NCI-H82 (cell line): Measurements from ENCODE around the gene ALG5.

Experiments
- DNase-seq: peaks from one replicate; lab custom pipeline; 2025; lab: John Stamatoyannopoulos, UW

ALG5 gene

DNA sequence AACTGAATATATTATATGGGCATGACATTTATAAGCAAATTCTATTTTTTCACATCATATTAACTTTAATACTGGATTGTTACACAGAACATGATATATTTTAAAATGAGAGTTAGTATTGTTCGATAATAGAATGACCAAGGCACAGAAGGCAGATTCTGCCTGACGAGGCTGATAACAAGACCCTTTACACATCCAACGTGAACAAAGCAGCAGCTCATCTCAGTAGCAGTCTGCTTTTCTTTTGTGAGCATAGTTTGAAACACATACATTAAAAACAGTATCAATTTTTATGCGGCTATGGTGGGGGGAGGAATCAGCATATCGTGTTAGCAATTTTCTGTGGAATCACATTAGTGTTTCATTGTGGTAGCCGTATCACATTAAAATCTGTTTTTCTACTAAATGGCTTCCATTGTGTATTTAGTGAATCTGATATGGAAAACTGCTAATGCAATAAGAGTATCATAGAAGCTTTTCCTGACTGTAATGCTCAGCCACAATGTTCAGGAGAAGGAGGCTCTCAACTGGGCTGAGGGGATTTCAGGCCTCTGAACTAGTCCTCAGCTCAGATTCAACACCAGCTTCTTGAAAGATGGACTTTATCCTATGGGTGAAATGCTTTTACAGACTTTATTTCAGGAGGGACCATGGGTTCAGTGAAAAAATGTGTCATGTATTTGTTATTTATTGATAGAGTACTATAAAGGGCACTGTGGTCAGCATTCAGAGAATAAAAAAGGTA is 83.1 kb downstream of the ALG5 start:
- DNase-seq: peak; percentile 76

- DNase-seq: peak; percentile 35
These were observed 84.0 kb downstream of the ALG5 start for GRCh38 chr13:36915106-36915505.

DNA sequence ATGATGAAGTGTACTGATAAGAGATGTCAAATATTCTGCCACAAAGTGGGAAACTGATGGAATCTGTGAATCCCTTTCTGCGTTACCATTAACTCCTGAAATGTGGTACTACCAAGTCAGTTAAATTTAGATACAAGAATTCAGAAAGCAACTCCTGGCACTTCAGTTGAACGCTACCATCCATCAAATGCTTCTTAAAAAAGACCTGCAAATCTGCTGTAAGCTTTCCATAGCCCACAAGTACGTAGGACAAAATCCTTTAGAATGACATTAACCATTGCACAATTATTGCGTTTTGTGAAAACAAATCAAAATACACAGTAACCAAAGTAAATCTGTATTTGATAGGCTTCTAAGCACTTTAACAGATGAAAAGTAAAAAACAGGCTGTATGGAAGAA is 84.5 kb downstream of the ALG5 start:
- DNase-seq: no peak

- DNase-seq: no peak
These were observed 85.7 kb downstream of the ALG5 start for GRCh38 chr13:36913463-36913862.

- peak; percentile 17 for DNase-seq
These were observed 86.2 kb downstream of the ALG5 start for GRCh38 chr13:36912973-36913372.

GRCh38 chr13:36912369-36912768 is 86.8 kb downstream of the ALG5 start:
- DNase-seq: no peak

DNA sequence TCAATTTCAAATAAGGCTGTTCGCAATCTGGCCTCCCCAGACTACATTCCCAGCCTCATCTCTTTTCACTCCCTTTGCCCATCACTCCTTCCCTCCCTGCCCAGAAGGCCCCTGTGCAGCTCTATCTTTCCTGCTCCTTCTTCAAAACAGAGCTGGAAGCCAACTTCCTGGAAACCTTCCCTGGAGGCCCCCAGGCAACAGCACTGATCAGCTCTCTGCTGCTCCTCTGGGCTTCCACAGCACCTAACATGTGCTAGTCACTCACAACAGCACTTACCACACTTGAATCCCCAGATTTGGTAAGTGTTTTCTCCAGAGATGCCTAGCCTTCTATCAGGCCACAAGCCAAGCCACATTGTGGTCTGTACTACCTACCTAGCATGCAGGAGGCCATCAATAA is 88.6 kb downstream of the ALG5 start:
- peak; percentile 42 for DNase-seq

DNA sequence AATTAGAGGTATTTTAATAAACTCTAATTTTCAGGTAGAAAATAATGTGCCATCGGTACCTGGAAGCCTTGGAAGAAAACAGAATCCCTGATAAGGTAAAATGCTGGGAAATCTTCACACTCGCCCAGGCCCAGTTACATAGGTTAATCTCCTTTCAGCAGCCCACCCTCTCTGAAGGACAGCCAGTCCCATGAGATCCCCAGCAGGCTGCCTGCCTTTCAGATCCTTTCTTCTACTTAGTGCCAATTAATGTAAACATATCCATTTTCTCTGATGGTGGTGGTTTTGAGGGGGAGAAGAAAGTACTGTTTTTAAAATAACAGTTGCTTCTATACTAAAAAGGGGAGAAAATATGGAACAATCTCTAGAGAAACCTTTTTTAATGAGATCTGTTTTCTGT is 91.3 kb downstream of the ALG5 start:
- DNase-seq: peak; percentile 89

DNA sequence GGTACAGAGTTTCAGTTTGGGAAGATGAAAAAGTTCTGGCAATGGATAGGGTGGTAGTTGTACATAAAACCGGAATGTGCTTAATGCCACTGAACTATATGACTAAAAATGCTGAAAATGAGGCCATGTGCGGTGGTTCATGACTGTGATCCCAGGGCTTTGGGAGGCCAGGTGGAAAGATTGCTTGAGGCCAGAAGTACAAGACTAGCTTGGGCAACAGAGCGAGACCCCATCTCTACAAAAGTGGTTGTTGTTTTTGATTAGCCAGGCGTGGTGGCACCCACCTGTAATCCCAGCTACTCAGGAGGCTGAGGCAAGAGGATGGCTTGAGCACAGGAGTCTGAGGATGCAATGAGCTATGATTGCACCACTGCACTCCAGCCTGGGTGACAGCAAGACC is 91.9 kb downstream of the ALG5 start:
- DNase-seq: no peak

- DNase-seq: no peak
These were observed 93.2 kb downstream of the ALG5 start for GRCh38 chr13:36905944-36906343.

GRCh38 chr13:36903925-36904595 is 95.1 kb downstream of the ALG5 start:
- peak; percentile 99 for DNase-seq
